A549 (cell line): ENCODE measurements around the gene KCNQ2. TPM values are rescaled to one million over a fixed set of nuclear protein-coding genes. Genes with fewer than 3 reads are reported as not detected.

Source experiments
- ATAC-seq, 2 experiments: fragments of 200-7000 bp in 1 of 2; fragments of >200 bp in 1 of 2; cut with Nextera tagmentation in 1 of 2; cut with Tn5 transposase in 1 of 2; 3 replicates each; pipeline versions ENCODE4 v1.8.0 to v1.9.1; 2018 to 2020; ENCODE audit warnings: mild to moderate bottlenecking in 1 of 2, moderate library complexity in 1 of 2
- CTCF ChIA-PET: fragments of 300-600 bp; sonication (Branson Sonifier 250); formaldehyde crosslinking; extraction: SDS; loops from one replicate; lab custom pipeline; 2021; ENCODE audit warnings: antibody characterized with exemption, inconsistent platforms; lab: Yijun Ruan, JAX
- POLR2A ChIA-PET: fragments of 350-600 bp; formaldehyde crosslinking; extraction: SDS; loops from one replicate; lab custom pipeline; 2021; ENCODE audit warnings: antibody characterized with exemption, inconsistent platforms; lab: Yijun Ruan, JAX
- DNase-seq, 2 experiments: peaks; one replicate each; pipeline versions ENCODE4 v3.0.0 to v3.0.0-alpha.2; 2011 to 2016; ENCODE audit warnings: low read depth in 1 of 2, low spot score in 1 of 2
- FAIRE-seq: peaks from 2 replicates; lab custom pipeline; 2011; peaks lifted over from hg19 to GRCh38; lab: Jason Lieb, UNC
- H3K27ac ChIP-seq, 2 experiments: fragments of >200 bp; sonication (Bioruptor Twin); formaldehyde crosslinking; 3 replicates each; pipeline ENCODE4 v1.5.1; 2016 to 2017
- H3K4me1 ChIP-seq: fragments of >200 bp; sonication (Bioruptor Twin); formaldehyde crosslinking; 3 replicates; pipeline ENCODE4 v1.6.1; 2016
- H3K4me2 ChIP-seq: fragments of >200 bp; sonication (Bioruptor Twin); formaldehyde crosslinking; 3 replicates; pipeline ENCODE4 v1.6.1; 2016
- H3K4me3 ChIP-seq: fragments of >200 bp; sonication (Bioruptor Twin); formaldehyde crosslinking; 3 replicates; pipeline ENCODE4 v1.5.1; 2016
- H3K9me3 ChIP-seq: fragments of >200 bp; sonication (Bioruptor Twin); formaldehyde crosslinking; 3 replicates; pipeline ENCODE4 v1.6.1; 2016
- BHLHE40 ChIP-seq: IDR thresholded peaks from 2 replicates; pipeline ENCODE4 v1.6.1; 2012; ENCODE audit warnings: low read depth, low read length, inconsistent platforms
- CBX2 ChIP-seq: fragments of 200-600 bp; sonication (generic); IDR thresholded peaks from 2 replicates; pipeline ENCODE4 v1.6.1; 2016; ENCODE audit warnings: low read depth, mild to moderate bottlenecking, borderline replicate concordance
- CBX8 ChIP-seq: fragments of 200-600 bp; sonication (generic); IDR thresholded peaks from 2 replicates; pipeline ENCODE4 v1.6.1; 2016
- CEBPB ChIP-seq, 2 experiments: fragments of >200 bp in 1 of 2; sonication (Bioruptor Twin) in 1 of 2; formaldehyde crosslinking in 1 of 2; IDR thresholded peaks; 2 replicates each; pipeline ENCODE4 v1.6.1; 2012 to 2016
- FOSL2 ChIP-seq, 2 experiments: fragments of 450-650 bp in 1 of 2; fragments of >200 bp in 1 of 2; sonication (Bioruptor Twin) in 1 of 2; formaldehyde crosslinking; IDR thresholded peaks; 2 replicates each; pipeline versions ENCODE4 v1.5.0 to v1.6.1; 2016 to 2020; ENCODE audit warnings: mild to moderate bottlenecking in 1 of 2, moderate library complexity in 1 of 2
- FOXS1 ChIP-seq: fragments of 250-450 bp; sonication (Bioruptor Pico); IDR thresholded peaks from 2 replicates; pipeline ENCODE4 v1.5.0; 2020; ENCODE audit warnings: mild to moderate bottlenecking, moderate library complexity
- GATA3 ChIP-seq: IDR thresholded peaks from 2 replicates; pipeline ENCODE4 v1.6.1; 2012; ENCODE audit warnings: borderline replicate concordance
- HEYL ChIP-seq: fragments of 250-450 bp; sonication (Bioruptor Pico); IDR thresholded peaks from 2 replicates; pipeline ENCODE4 v1.8.0; 2021; ENCODE audit warnings: mild to moderate bottlenecking, moderate library complexity
- HOXB13 ChIP-seq: fragments of 250-450 bp; sonication (Bioruptor Pico); IDR thresholded peaks from 2 replicates; pipeline ENCODE4 v1.5.0; 2020; ENCODE audit warnings: low read depth, mild to moderate bottlenecking, moderate library complexity
- KDM1A ChIP-seq: fragments of 200-600 bp; sonication (generic); IDR thresholded peaks from 2 replicates; pipeline ENCODE4 v1.6.1; 2016; ENCODE audit warnings: low read depth, mild to moderate bottlenecking
- MAFK ChIP-seq: fragments of 450-650 bp; IDR thresholded peaks from 2 replicates; pipeline ENCODE4 v1.6.1; 2014; ENCODE audit not compliant: partially characterized antibody
- MYC ChIP-seq: IDR thresholded peaks from 2 replicates; pipeline ENCODE4 v1.6.1; 2012; ENCODE audit warnings: mild to moderate bottlenecking, inconsistent platforms, low read length, improper control_type of control experiment, borderline replicate concordance
- NFE2L2 ChIP-seq: fragments of 150-350 bp; conservative IDR thresholded peaks from 2 replicates; pipeline ENCODE4 v1.6.1; 2014; ENCODE audit warnings: low read length
- NPAS2 ChIP-seq: fragments of 250-450 bp; sonication (Bioruptor Pico); IDR thresholded peaks from 2 replicates; pipeline ENCODE4 v1.8.0; 2022; ENCODE audit warnings: mild to moderate bottlenecking, moderate library complexity, borderline replicate concordance
- RARB ChIP-seq: fragments of 250-450 bp; sonication (Bioruptor Pico); IDR thresholded peaks from 2 replicates; pipeline ENCODE4 v1.8.0; 2021; ENCODE audit warnings: mild to moderate bottlenecking, moderate library complexity
- RFX5 ChIP-seq: fragments of 450-650 bp; IDR thresholded peaks from 2 replicates; pipeline ENCODE4 v1.7.1; 2014; ENCODE audit warnings: antibody characterized with exemption, mild to moderate bottlenecking, moderate library complexity
- SMC3 ChIP-seq: fragments of >200 bp; sonication (Bioruptor Twin); formaldehyde crosslinking; IDR thresholded peaks from 3 replicates; pipeline ENCODE4 v1.6.1; 2018; ENCODE audit warnings: inconsistent platforms
- TFCP2L1 ChIP-seq: fragments of 250-450 bp; sonication (Bioruptor Pico); IDR thresholded peaks from 2 replicates; pipeline ENCODE4 v1.5.0; 2021; ENCODE audit warnings: mild to moderate bottlenecking
- ZC3H11A ChIP-seq: fragments of 450-650 bp; IDR thresholded peaks from 2 replicates; pipeline ENCODE4 v1.6.1; 2014; ENCODE audit warnings: antibody characterized with exemption, mild to moderate bottlenecking
- ZFP36 ChIP-seq: fragments of 450-650 bp; IDR thresholded peaks from 2 replicates; pipeline ENCODE4 v1.6.1; 2014; ENCODE audit warnings: borderline replicate concordance; ENCODE audit not compliant: partially characterized antibody
- ZNF302 ChIP-seq: fragments of 250-450 bp; sonication (Bioruptor Pico); IDR thresholded peaks from 2 replicates; pipeline ENCODE4 v1.9.0; 2021; ENCODE audit warnings: inconsistent platforms, mild to moderate bottlenecking, moderate library complexity
- WGBS: methylation state at CpG from one replicate; pipeline ENCODE4 v1.1.6; 2017; ENCODE audit errors: missing lambda C conversion rate; 5-methylcytosine and 5-hydroxymethylcytosine counted together
- polyA plus RNA-seq, 4 experiments: library from polyadenylated mRNA; depleted of rRNA in 3 of 4; stranded (reverse); fragments of >200 nt; fragmentation: RNase III in 1 of 4; extraction: RNeasy Plus Mini Kit Qiagen cat#74134 plus additional on column Dnase treatment in 1 of 4; gene quantifications; 2 replicates in 3 of 4; 3 replicates in 1 of 4; pipeline ENCODE4 v1.2.3, GENCODE V29; 2011 to 2017
- TF ChIP-seq, protein P1 (sequence below): fragments of >200 bp; sonication (Bioruptor Twin); formaldehyde crosslinking; IDR thresholded peaks from 2 replicates; pipeline ENCODE4 v1.6.1; 2016
- TF ChIP-seq, protein P2 (sequence below): fragments of 250-450 bp; sonication (Bioruptor Pico); IDR thresholded peaks from 2 replicates; pipeline ENCODE4 v1.5.0; 2021; ENCODE audit warnings: mild to moderate bottlenecking, moderate library complexity, borderline replicate concordance

Gene KCNQ2
- polyA plus RNA-seq, 2 of the 4 experiments (the other 2 are of a cell fraction) = 0.14 to 0.36 TPM

DNA sequence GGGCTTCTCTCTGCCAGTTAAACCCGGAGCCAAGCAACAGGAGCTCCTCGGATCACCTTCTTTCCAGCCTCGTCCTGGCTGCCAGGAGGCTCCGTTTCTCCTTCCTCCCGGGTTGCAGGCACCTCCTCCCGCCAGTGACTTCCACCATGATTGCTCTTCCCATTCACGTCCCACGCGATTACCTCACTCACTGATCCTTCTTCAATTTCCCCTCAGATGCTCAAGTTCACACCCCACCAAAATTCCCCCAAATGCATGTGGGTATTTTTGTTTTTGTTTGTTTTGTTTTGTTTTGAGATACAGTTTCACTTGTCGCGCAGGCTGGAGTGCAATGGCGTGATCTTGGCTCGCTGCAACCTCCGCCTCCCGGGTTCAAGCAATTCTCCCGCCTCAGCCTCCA lies 25.1 kb downstream of the KCNQ2 start:
- DNase-seq = no peak
- no peaks in the 10 kb centered on the region; the same call in 2 of the 3 replicates for H3K9me3 ChIP-seq
- TF ChIP-seq SMC3 (no peak), ZNF302 (CRISPR knock-in tag) (no peak), GATA3 (no peak), NPAS2 (CRISPR knock-in tag) (no peak), CBX8 (no peak), HEYL (no peak), NFE2L2 (no peak), ZC3H11A (no peak)
- TF ChIP-seq, protein P1, sequence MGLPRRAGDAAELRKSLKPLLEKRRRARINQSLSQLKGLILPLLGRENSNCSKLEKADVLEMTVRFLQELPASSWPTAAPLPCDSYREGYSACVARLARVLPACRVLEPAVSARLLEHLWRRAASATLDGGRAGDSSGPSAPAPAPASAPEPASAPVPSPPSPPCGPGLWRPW = no peak
- TF ChIP-seq, all 56 proteins: peak for 0
- ChIA-PET POLR2A (no interaction called here), CTCF (interaction anchor here (0.6 to 1.2 kb wide), 2 partner anchors 12 to 49 kb away, joined by 3 to 4 read pairs; no protein-coding TSS in a partner anchor)
- no peak overlapping the region for H3K4me2 ChIP-seq
- no peak for FAIRE-seq
- ATAC-seq = no peak; a peak in 1 of 6 replicates
- H3K4me3 ChIP-seq = no peak overlapping the region
- no peaks in the 10 kb centered on the region for H3K4me1 ChIP-seq
- H3K27ac ChIP-seq = no peak overlapping the region
- 48% methylated on average over 16 of the region's 16 CpGs for WGBS

DNA sequence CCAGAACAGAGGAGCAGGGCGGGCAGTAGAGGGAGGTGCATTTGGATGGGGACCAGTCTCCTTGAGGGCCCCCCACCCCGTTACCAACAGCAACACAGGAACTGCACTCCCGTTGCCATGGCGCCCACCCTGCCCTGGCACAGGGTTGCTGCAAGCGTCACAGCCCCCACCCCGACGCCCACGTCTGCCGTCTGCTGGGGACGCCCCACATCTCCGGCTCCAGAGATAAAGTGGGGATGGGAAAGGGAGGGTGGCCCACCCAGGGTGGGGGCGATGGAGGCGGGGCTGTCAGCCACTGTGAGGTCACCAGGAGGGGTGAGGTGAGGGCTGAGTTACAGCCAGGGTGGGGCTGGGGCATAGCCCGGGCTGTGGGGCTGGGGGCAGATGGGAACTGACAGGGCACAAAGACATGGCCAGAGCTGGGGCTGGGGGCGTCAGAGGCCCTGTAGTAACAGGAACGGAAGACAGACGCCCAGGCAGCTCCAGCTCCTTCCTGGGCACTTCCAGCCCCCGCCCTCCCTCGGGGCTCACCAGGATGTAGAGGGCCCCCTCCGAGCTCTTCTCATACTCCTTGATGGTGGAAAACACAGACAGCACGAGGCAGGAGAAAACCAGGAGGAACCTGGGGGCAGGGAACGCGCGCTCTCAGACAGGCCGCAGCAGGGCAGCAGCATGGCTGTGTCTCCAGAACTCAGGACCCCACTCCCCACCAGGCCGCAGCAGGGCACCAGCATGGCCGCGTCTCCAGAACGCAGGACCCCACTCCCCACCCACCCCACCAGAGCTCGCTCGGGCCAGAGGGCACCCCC lies 26.0 kb downstream of the KCNQ2 start:
- DNase-seq = no peak
- FAIRE-seq = no peak
- ATAC-seq = no peak

DNA sequence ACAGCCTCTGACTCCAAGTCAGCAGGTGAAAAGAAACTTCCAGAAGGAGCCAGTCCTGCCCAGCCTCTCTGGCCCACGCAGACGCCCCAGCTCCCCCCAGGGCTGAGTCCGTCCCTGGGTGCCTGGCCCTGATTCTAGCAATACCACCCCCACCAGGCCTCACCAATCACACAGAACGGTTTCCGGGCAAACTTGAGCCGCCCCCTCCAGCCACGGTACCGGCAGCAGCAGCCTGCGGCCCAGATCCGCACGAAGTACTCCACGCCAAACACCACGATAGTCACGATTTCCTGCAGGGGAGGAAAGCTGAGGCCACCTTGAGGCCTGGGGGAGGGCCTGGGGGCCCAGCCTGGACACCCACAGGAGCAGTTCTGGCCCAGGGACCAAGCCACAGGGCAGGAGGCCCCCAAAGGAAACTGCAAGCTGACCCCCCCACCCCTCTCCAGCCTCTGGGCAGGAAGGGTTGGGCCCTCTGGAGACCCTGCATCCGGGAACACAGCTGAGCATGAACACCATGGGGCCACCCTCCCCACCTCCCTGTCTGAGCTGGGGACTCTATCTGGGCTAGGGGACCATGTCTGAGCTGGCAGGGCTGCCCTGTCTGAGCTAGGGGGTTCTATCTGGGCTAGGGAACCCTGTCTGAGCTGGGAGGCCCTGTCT lies 27.2 kb downstream of the KCNQ2 start:
- H3K27ac ChIP-seq = no peak overlapping the region
- TF ChIP-seq NFE2L2 (no peak), TFCP2L1 (CRISPR knock-in tag) (no peak), FOSL2 (IDR thresholded peaks at IDR 0.05) (no peak), FOSL2 (CRISPR knock-in tag; IDR thresholded peaks at IDR 0.05) (no peak), CEBPB (IDR thresholded peaks at IDR 0.05) (no peak), RARB (CRISPR knock-in tag) (no peak), CBX2 (no peak)
- TF ChIP-seq, protein P2, sequence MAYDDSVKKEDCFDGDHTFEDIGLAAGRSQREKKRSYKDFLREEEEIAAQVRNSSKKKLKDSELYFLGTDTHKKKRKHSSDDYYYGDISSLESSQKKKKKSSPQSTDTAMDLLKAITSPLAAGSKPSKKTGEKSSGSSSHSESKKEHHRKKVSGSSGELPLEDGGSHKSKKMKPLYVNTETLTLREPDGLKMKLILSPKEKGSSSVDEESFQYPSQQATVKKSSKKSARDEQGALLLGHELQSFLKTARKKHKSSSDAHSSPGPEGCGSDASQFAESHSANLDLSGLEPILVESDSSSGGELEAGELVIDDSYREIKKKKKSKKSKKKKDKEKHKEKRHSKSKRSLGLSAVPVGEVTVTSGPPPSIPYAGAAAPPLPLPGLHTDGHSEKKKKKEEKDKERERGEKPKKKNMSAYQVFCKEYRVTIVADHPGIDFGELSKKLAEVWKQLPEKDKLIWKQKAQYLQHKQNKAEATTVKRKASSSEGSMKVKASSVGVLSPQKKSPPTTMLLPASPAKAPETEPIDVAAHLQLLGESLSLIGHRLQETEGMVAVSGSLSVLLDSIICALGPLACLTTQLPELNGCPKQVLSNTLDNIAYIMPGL = no peak
- POLR2A ChIA-PET = no interaction called here

More for the DNA sequence above, 26.0 kb downstream of the KCNQ2 start:
- POLR2A ChIA-PET = no interaction called here
- H3K4me2 ChIP-seq = no peak overlapping the region
- CTCF ChIA-PET = interaction anchor here (1.2 kb wide), 1 partner anchor 50 kb away, joined by 3 read pairs; no protein-coding TSS in a partner anchor
- no peaks in the 10 kb centered on the region; the same call in 2 of the 3 replicates for H3K9me3 ChIP-seq
- H3K4me1 ChIP-seq = no peaks in the 10 kb centered on the region
- H3K4me3 ChIP-seq = no peak overlapping the region
- TF ChIP-seq NFE2L2 (no peak), KDM1A (no peak), MAFK (no peak), HEYL (no peak), RFX5 (no peak), HOXB13 (CRISPR knock-in tag) (no peak), MYC (no peak), BHLHE40 (no peak), ZFP36 (no peak), TFCP2L1 (CRISPR knock-in tag) (no peak), FOXS1 (CRISPR knock-in tag) (no peak), RARB (CRISPR knock-in tag) (no peak)
- H3K27ac ChIP-seq = no peak overlapping the region
- 63% methylated on average over 23 of the region's 31 CpGs for WGBS

More for the DNA sequence above, 27.2 kb downstream of the KCNQ2 start:
- Histone ChIP-seq H3K4me2 (no peak overlapping the region), H3K9me3 (no peaks in the 10 kb centered on the region; the same call in 2 of the 3 replicates), H3K4me3 (no peak overlapping the region), H3K4me1 (no peaks in the 10 kb centered on the region)
- no peak for DNase-seq
- CTCF ChIA-PET = interaction anchor here (1.8 kb wide), 1 partner anchor 51 kb away, joined by 6 read pairs; no protein-coding TSS in a partner anchor
- no peak for FAIRE-seq
- 86% methylated on average over 14 of the region's 15 CpGs for WGBS
- no peak for ATAC-seq
